H9 (cell line): ENCODE results near the gene DVL3. TPM values are rescaled to one million over a fixed set of nuclear protein-coding genes. Genes with fewer than 3 reads are reported as not detected.

ENCODE experiments used
- DNase-seq: peaks from one replicate; pipeline ENCODE4 v3.0.0-alpha.2; 2017
- H2AFZ ChIP-seq: one replicate; pipeline ENCODE4 v1.6.1; 2013; ENCODE audit warnings: mild to moderate bottlenecking, low read length, control low read depth, moderate library complexity
- H2AK5ac ChIP-seq: 2 replicates; pipeline ENCODE4 v1.6.1; 2013; ENCODE audit warnings: low read length, control low read depth, mixed read lengths; ENCODE audit not compliant: insufficient read length
- H2BK120ac ChIP-seq: one replicate; pipeline ENCODE4 v1.6.1; 2013; ENCODE audit warnings: low read depth, mild to moderate bottlenecking, low read length, control low read depth, inconsistent platforms; ENCODE audit not compliant: poor library complexity, severe bottlenecking
- H2BK12ac ChIP-seq: 2 replicates; pipeline ENCODE4 v1.6.1; 2013; ENCODE audit warnings: low read length, control low read depth, mixed read lengths, low read depth; ENCODE audit not compliant: insufficient read length
- H2BK15ac ChIP-seq: 2 replicates; pipeline ENCODE4 v1.6.1; 2013; ENCODE audit warnings: low read depth, low read length, control low read depth
- H2BK20ac ChIP-seq: one replicate; pipeline ENCODE4 v1.6.1; 2013; ENCODE audit warnings: low read depth, mild to moderate bottlenecking, low read length, control low read depth, inconsistent platforms; ENCODE audit not compliant: poor library complexity, severe bottlenecking
- H2BK5ac ChIP-seq: 2 replicates; pipeline ENCODE4 v1.6.1; 2013; ENCODE audit warnings: low read length, control low read depth, mixed read lengths; ENCODE audit not compliant: insufficient read length
- H3K14ac ChIP-seq: 2 replicates; pipeline ENCODE4 v1.6.1; 2013; ENCODE audit warnings: low read length, control low read depth; ENCODE audit not compliant: insufficient read depth
- H3K18ac ChIP-seq: 2 replicates; pipeline ENCODE4 v1.6.1; 2013; ENCODE audit warnings: low read depth, mild to moderate bottlenecking, mixed read lengths, low read length, control low read depth; ENCODE audit not compliant: insufficient read length
- H3K23ac ChIP-seq: 2 replicates; pipeline ENCODE4 v1.6.1; 2013; ENCODE audit warnings: low read length, control low read depth, mixed read lengths, low read depth; ENCODE audit not compliant: insufficient read length
- H3K23me2 ChIP-seq: 2 replicates; pipeline ENCODE4 v1.6.1; 2013; ENCODE audit warnings: low read depth, mild to moderate bottlenecking, mixed read lengths, low read length, control low read depth; ENCODE audit not compliant: insufficient read length, poor library complexity, severe bottlenecking
- H3K27ac ChIP-seq: 2 replicates; pipeline ENCODE4 v1.5.1; 2013; ENCODE audit warnings: low read length, control low read depth, mixed read lengths, low read depth; ENCODE audit not compliant: insufficient read length
- H3K27me3 ChIP-seq: 2 replicates; pipeline ENCODE4 v1.6.1; 2013; ENCODE audit warnings: low read length, control low read depth, inconsistent platforms; ENCODE audit not compliant: insufficient read depth
- H3K4ac ChIP-seq: 2 replicates; pipeline ENCODE4 v1.6.1; 2013; ENCODE audit warnings: low read depth, mild to moderate bottlenecking, control low read depth, inconsistent platforms, low read length, moderate library complexity
- H3K4me1 ChIP-seq: 2 replicates; pipeline ENCODE4 v1.6.1; 2013; ENCODE audit warnings: low read length, control low read depth, inconsistent platforms; ENCODE audit not compliant: insufficient read depth
- H3K4me2 ChIP-seq: 2 replicates; pipeline ENCODE4 v1.6.1; 2013; ENCODE audit warnings: low read length, control low read depth, mixed read lengths; ENCODE audit not compliant: insufficient read length, insufficient read depth
- H3K56ac ChIP-seq: 2 replicates; pipeline ENCODE4 v1.6.1; 2013; ENCODE audit warnings: low read depth, mild to moderate bottlenecking, mixed read lengths, low read length, control low read depth; ENCODE audit not compliant: insufficient read length
- H3K79me1 ChIP-seq: 2 replicates; pipeline ENCODE4 v1.6.1; 2013; ENCODE audit warnings: low read depth, mild to moderate bottlenecking, moderate library complexity, low read length, control low read depth, inconsistent platforms; ENCODE audit not compliant: insufficient read depth, poor library complexity, severe bottlenecking
- H3K79me2 ChIP-seq: 2 replicates; pipeline ENCODE4 v1.6.1; 2013; ENCODE audit warnings: low read length, control low read depth, inconsistent platforms; ENCODE audit not compliant: insufficient read depth
- H3K9ac ChIP-seq: 2 replicates; pipeline ENCODE4 v1.6.1; 2013; ENCODE audit warnings: low read length, control low read depth, mixed read lengths; ENCODE audit not compliant: insufficient read length; ENCODE audit errors: extremely low read depth
- H3K9me3 ChIP-seq: one replicate; pipeline ENCODE4 v1.6.1; 2013; ENCODE audit warnings: low read depth, low read length, inconsistent platforms; ENCODE audit not compliant: control insufficient read depth
- H3T11ph ChIP-seq: one replicate; pipeline ENCODE4 v1.6.1; 2013; ENCODE audit warnings: mild to moderate bottlenecking, low read length, control low read depth, inconsistent platforms
- H4K20me1 ChIP-seq: one replicate; pipeline ENCODE4 v1.6.1; 2013; ENCODE audit not compliant: control insufficient read depth, insufficient read length, insufficient read depth
- H4K5ac ChIP-seq: 2 replicates; pipeline ENCODE4 v1.6.1; 2013; ENCODE audit warnings: low read depth, mild to moderate bottlenecking, mixed read lengths, low read length, control low read depth; ENCODE audit not compliant: insufficient read length
- H4K8ac ChIP-seq: replicated peaks from 2 replicates; pipeline ENCODE4 v1.6.1; 2013; ENCODE audit warnings: low read length, control low read depth, mixed read lengths, low read depth; ENCODE audit not compliant: insufficient read length
- H4K91ac ChIP-seq: 2 replicates; pipeline ENCODE4 v1.6.1; 2013; ENCODE audit warnings: low read depth, mild to moderate bottlenecking, moderate library complexity, mixed read lengths, low read length, control low read depth; ENCODE audit not compliant: insufficient read length
- H3K27ac Mint-ChIP-seq, 3 experiments: 2 replicates in 2 of 3; 3 replicates in 1 of 3; pipeline ENCODE4 v1.8.0; 2020 to 2021; ENCODE audit warnings: mixed read lengths in 3 of 3, mild to moderate bottlenecking in 1 of 3, moderate library complexity in 1 of 3
- H3K27me3 Mint-ChIP-seq: 2 replicates; pipeline ENCODE4 v1.8.0; 2021; ENCODE audit warnings: low read depth, mild to moderate bottlenecking, moderate library complexity, mixed read lengths
- H3K36me3 Mint-ChIP-seq, 3 experiments: 2 replicates in 2 of 3; 3 replicates in 1 of 3; pipeline ENCODE4 v1.8.0; 2020 to 2021; ENCODE audit warnings: low read depth in 3 of 3, mixed read lengths in 3 of 3; ENCODE audit not compliant: insufficient read depth in 1 of 3
- H3K4me1 Mint-ChIP-seq, 2 experiments: 2 replicates each; pipeline ENCODE4 v1.8.0; 2020; ENCODE audit warnings: mixed read lengths in 2 of 2
- H3K4me3 Mint-ChIP-seq, 2 experiments: 2 replicates in 1 of 2; 3 replicates in 1 of 2; pipeline ENCODE4 v1.8.0; 2020 to 2021; ENCODE audit warnings: mild to moderate bottlenecking in 2 of 2, mixed read lengths in 2 of 2, moderate library complexity in 1 of 2
- H3K9me3 Mint-ChIP-seq, 2 experiments: 2 replicates in 1 of 2; 3 replicates in 1 of 2; pipeline ENCODE4 v1.8.0; 2020; ENCODE audit warnings: mild to moderate bottlenecking in 2 of 2, mixed read lengths in 2 of 2, moderate library complexity in 1 of 2
- WGBS: extraction: QIAGEN DNeasy Blood & Tissue Kit; methylation state at CpG from one replicate; pipeline ENCODE4 v1.1.7; 2013; ENCODE audit warnings: missing lambda C conversion rate, low lambda C conversion rate, mixed read lengths; ENCODE audit not compliant: insufficient read length; ENCODE audit errors: extremely low coverage; 5-methylcytosine and 5-hydroxymethylcytosine counted together
- total RNA-seq: library from RNA; stranded (reverse); gene quantifications from 2 replicates; pipeline ENCODE4 v1.2.1, GENCODE V29; 2021
- TF ChIP-seq, protein P1 (sequence below): fragments of 200-600 bp; sonication (generic); conservative IDR thresholded peaks from 3 replicates; pipeline ENCODE4 v1.8.0; 2021; ENCODE audit warnings: antibody characterized with exemption, mild to moderate bottlenecking

The DVL3 gene
- total RNA-seq, 1 experiment from 2014 or later: 64.7 TPM

DNA sequence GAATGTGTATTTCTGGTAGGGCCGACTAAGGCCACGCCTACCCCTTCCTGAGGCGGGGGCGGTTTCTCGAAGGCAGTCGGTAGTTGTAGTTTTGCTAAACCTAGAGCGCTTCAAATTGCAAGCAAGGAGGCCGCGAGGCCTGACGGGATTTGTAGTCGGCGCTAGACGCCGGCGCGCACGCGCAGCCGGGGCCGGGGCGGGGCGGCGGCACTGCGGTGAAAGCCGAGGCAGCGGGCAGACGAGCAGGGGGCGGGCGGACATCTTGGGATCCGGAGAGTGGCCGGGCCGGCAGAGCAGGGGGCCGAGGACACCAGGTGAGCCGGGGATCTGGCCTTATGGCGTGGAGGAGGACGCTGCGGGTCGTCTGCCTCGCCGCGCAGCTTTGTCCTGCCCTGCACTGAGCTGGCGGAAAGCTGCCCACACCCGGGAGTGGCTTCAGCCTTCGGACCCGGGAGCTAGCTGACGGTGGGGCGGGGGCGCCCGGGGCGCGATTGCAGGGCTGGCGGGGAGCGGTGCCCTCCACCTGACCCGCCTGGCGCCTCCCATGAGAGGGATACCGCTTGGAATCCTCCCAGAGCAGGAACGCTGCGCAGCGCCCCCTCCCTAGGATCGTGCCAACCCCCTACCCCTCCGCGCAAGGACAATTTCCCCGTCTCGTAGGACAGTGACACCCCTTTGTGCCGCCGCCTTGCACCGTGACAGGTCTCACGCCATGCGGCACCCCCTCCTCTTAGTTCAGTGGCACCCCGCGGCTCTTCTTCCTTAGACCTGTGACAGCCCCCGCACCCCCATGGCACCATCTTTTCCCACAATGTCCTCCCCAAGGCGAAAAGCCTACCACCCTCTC, 19.7 kb downstream of the DVL3 start, which contains the start of gene AP2M1:
AP2M1 (plus strand) TSS at position 210 of the 847 bp plus-strand sequence. CDS start 2,139 bp downstream, outside the sequence.
- H3K9me3 ChIP-seq: no peaks in the 10 kb centered on the region
- H2BK120ac ChIP-seq: no peak within 1 kb of the TSS
- no peaks in the 10 kb centered on the region for H3K9me3 Mint-ChIP-seq
- H4K20me1 ChIP-seq: peaks cover 3% of the 10 kb centered on the region
- H4K8ac ChIP-seq: no peak within 1 kb of the TSS
- peak within 1 kb of the TSS; percentile 95 to 96 for H3K4me3 Mint-ChIP-seq
- peaks cover 29 to 60% (median 49%) of the 10 kb centered on the region in 3 experiments for H3K36me3 Mint-ChIP-seq
- peaks cover 9% of the 10 kb centered on the region; the same call in 1 of the 2 replicates for H3K79me2 ChIP-seq
- peak within 1 kb of the TSS; percentile 97 for H3K4me2 ChIP-seq
- no peaks in the 10 kb centered on the region for H3K27me3 Mint-ChIP-seq
- peaks cover 16% of the 10 kb centered on the region for H3K23me2 ChIP-seq
- H2AK5ac ChIP-seq: no peak within 1 kb of the TSS
- H3T11ph ChIP-seq: no peak within 1 kb of the TSS
- no peak within 1 kb of the TSS for H2BK5ac ChIP-seq
- no peak within 1 kb of the TSS for H4K91ac ChIP-seq
- H3K27ac ChIP-seq: peak within 1 kb of the TSS; percentile 72
- peak; percentile 99 for DNase-seq
- H2AFZ ChIP-seq: no peak within 1 kb of the TSS
- H4K5ac ChIP-seq: no peak within 1 kb of the TSS
- H3K14ac ChIP-seq: peak within 1 kb of the TSS; percentile 92
- no CpG with 5 or more reads among the region's 73 CpGs for WGBS
- H3K4me1 Mint-ChIP-seq: peaks cover 23 to 31% of the 10 kb centered on the region in 2 experiments
- no peak within 1 kb of the TSS for H2BK12ac ChIP-seq
- H3K56ac ChIP-seq: no peak within 1 kb of the TSS
- peak within 1 kb of the TSS; percentile 95 to 100 (median 99); a peak in 6 of 7 replicates for H3K27ac Mint-ChIP-seq
- H2BK20ac ChIP-seq: no peak within 1 kb of the TSS
- peak within 1 kb of the TSS; percentile 92 for H3K9ac ChIP-seq
- TF ChIP-seq, protein P1, sequence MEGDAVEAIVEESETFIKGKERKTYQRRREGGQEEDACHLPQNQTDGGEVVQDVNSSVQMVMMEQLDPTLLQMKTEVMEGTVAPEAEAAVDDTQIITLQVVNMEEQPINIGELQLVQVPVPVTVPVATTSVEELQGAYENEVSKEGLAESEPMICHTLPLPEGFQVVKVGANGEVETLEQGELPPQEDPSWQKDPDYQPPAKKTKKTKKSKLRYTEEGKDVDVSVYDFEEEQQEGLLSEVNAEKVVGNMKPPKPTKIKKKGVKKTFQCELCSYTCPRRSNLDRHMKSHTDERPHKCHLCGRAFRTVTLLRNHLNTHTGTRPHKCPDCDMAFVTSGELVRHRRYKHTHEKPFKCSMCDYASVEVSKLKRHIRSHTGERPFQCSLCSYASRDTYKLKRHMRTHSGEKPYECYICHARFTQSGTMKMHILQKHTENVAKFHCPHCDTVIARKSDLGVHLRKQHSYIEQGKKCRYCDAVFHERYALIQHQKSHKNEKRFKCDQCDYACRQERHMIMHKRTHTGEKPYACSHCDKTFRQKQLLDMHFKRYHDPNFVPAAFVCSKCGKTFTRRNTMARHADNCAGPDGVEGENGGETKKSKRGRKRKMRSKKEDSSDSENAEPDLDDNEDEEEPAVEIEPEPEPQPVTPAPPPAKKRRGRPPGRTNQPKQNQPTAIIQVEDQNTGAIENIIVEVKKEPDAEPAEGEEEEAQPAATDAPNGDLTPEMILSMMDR: no peak
- no peak within 1 kb of the TSS for H3K23ac ChIP-seq
- peak within 1 kb of the TSS; percentile 84 for H3K18ac ChIP-seq
- H3K79me1 ChIP-seq: peaks cover 7% of the 10 kb centered on the region
- no peaks in the 10 kb centered on the region for H3K27me3 ChIP-seq
- no peak within 1 kb of the TSS for H2BK15ac ChIP-seq
- H3K4me1 ChIP-seq: no peaks in the 10 kb centered on the region; the same call in 1 of the 2 replicates
- no peak within 1 kb of the TSS for H3K4ac ChIP-seq
